ENCODE results near the gene ANKFY1.

Gene ANKFY1

DNA sequence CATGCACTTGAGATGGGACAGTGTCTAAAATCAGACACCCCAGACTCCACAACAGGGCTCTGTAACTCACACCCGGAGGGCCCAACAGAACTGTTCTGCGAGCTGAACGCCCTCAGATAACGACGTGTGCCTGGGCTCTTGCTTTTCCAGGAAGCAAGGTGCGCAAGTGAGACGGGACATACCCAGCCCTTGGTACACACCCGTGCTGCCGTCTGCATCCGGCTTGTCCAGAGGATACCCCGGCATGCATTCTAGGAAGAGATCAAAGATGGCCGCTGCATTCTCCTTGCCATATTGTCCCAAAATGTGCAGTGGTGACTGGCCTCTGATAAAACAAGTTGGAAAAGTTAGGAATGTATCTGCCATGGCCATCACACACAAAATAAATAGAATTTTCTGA is 91.4 kb downstream of the ANKFY1 start:
- TF ChIP-seq, protein P1, sequence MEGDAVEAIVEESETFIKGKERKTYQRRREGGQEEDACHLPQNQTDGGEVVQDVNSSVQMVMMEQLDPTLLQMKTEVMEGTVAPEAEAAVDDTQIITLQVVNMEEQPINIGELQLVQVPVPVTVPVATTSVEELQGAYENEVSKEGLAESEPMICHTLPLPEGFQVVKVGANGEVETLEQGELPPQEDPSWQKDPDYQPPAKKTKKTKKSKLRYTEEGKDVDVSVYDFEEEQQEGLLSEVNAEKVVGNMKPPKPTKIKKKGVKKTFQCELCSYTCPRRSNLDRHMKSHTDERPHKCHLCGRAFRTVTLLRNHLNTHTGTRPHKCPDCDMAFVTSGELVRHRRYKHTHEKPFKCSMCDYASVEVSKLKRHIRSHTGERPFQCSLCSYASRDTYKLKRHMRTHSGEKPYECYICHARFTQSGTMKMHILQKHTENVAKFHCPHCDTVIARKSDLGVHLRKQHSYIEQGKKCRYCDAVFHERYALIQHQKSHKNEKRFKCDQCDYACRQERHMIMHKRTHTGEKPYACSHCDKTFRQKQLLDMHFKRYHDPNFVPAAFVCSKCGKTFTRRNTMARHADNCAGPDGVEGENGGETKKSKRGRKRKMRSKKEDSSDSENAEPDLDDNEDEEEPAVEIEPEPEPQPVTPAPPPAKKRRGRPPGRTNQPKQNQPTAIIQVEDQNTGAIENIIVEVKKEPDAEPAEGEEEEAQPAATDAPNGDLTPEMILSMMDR (IDR thresholded peaks at IDR 0.05; ENCODE audit: low read depth, low read length) = no peak
- H3K4me3 ChIP-seq (ENCODE audit: low read depth, low read length) = no peak overlapping the region

DNA sequence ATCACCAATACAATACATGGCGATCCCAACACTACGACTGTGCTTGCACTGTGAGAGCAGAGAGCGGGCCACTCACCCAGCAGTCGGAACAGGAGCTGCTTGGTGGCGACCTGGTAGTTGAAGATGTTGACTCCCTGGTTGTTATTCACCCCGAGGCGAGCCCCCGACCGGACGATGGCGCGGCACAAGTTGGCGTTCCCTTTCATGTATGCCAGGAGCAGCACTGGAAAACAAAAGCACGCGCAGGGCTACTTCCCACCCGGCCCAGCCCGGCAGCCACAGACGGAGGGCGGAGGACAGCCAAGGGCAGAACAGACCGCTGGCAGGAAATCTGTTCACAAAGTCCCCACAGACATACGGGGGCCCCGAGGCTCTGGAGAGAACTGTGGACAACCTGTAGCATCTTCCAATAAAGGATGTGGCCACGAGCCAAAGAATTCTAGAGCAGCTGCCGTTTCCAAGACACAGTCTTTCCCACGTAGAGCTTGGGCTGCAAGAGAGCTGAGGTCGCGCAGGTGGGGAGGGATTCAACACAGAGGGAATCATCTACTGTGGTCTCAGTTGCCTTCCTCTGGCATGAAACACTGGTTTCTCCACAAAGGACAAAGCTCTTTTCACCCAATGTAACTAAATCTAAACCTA is 93.0 kb downstream of the ANKFY1 start:
- TF ChIP-seq, protein P1 (IDR thresholded peaks at IDR 0.05; ENCODE audit: low read depth, low read length) = no peak
- no peak overlapping the region for H3K4me3 ChIP-seq (ENCODE audit: low read depth, low read length)

DNA sequence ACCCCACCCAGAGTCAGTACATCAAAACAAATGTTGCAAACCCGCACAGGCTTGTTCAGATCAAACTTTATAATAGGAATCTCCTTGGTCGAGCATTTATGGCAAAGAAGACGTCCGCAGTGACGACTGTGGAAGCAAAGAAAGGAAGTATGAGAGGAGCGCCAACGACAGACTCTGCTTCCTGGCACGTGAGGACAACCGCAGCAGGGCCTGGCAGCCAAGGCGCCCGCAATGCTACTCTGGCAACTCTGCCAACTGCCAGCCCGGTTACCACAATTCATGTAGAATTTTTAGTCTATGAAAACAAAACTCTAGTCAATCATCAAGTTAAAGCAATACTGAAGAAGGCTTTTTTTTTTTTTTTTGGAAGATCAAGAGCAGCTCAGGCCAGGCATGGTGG is 96.0 kb downstream of the ANKFY1 start:
- H3K4me3 ChIP-seq (ENCODE audit: low read depth, low read length) = no peak overlapping the region
- TF ChIP-seq, protein P1 (IDR thresholded peaks at IDR 0.05; ENCODE audit: low read depth, low read length) = no peak

DNA sequence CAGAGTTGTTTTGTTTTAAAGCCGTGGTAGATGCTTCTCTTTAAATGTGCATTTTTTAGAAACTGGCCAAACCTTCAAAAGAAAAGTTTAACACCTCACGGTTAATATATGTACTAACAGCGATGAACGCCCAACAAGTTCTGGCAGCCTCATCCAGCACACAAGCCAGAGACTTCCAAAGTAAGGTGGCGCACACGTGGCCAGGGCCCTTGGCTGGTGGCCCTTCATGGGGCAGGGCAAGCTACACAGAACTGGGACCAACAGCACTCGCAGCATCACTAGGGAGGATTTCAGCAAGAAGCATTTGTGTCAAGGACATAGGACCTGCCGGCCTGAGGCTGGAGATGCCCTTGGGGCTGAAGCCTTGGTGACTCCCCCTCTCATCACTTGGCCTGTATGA is 97.4 kb downstream of the ANKFY1 start:
- H3K4me3 ChIP-seq (ENCODE audit: low read depth, low read length) = no peak overlapping the region
- TF ChIP-seq, protein P1 (IDR thresholded peaks at IDR 0.05; ENCODE audit: low read depth, low read length) = no peak

DNA sequence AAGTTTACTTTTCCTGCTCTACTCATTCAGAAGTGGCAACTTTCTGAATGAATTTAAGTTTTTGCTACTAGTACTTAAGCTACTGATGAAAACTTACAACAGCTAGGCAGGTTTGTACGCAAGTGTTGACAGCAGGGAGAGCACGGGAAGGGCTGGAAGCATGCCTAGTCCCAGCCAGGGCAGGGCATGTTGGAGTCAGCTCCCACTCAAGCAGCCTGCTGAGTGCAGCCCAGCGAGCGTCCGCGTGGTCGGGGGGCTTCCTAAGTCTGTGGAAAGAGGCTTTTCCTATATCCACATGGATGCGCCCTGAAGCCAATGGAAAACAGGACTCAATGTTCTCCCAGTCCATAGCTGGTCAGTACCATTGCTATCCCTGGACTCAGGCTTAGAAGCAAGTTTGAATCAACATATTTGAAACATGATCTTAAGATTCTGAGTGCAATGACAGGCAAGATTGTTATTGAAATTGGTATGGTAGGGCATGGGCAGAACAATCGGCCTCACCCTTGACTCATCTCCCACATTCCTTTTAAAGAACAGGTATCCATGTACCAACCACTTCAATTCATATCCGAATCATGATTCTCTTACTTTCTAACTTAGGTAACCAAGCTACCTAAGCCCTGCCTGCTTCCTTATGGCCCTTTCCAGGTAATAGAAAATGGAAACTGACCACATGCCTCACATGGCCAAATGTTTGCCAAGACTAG is 98.3 kb downstream of the ANKFY1 start:
- H3K4me3 ChIP-seq (ENCODE audit: low read depth, low read length) = no peak overlapping the region
- TF ChIP-seq, protein P1 (IDR thresholded peaks at IDR 0.05; ENCODE audit: low read depth, low read length) = no peak

DNA sequence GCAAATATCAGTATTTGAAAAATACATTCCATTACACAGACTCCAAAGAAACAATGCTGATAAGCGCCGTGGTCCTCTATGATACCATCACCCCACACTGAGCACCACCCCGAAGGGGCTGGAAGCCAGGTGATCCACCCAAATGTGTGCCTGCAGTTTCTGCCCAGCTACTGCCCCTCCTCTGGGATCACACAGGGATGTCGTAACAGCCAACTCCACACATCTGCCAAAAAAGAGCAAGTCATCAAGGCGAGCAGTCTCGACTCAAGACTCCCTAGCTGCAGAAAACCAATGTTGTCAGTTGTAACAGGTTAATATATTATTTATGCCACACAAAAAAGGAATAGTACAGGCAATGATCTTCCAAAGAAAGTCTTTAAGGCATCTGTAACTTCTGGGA is 99.8 kb downstream of the ANKFY1 start:
- H3K4me3 ChIP-seq (ENCODE audit: low read depth, low read length) = no peak overlapping the region
- TF ChIP-seq, protein P1 (IDR thresholded peaks at IDR 0.05; ENCODE audit: low read depth, low read length) = no peak

DNA sequence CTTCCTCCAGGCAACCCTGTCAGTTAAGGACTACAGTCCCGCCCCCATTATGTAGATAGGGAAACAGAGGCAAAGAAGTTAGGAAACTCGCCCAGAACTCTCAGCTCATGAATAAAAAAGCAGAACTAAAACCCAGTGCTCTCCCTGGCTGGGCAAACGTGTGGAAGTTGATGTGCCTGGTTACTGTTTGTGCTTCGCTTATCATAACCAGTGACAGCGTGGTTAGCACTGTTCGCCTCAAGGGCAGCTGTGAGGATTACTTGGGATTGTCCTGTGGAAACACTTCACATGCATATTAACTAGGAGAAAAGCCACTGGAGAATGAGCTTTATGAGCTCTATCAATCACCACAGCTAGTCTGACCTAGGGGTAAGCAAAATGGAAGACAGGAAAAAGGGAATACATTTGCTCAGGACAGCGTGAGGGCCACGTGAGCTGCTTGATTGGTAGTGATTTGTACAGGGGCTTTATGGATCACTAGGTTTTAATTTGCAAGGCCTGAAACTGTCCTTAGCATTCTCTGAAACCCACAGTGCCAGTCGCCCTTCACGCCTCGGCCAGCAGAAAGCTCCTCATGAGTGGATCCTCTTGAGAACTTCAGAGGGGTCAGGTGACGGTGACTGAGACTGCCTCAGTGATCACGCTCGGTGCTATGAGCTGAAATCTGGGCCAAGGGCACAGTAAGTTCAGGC is 100.9 kb downstream of the ANKFY1 start:
- TF ChIP-seq, protein P1 (IDR thresholded peaks at IDR 0.05; ENCODE audit: low read depth, low read length) = no peak
- H3K4me3 ChIP-seq (ENCODE audit: low read depth, low read length) = no peak overlapping the region

All from WI38 (cell line).